ENCODE measurements around the gene RGS12.

Gene RGS12

DNA sequence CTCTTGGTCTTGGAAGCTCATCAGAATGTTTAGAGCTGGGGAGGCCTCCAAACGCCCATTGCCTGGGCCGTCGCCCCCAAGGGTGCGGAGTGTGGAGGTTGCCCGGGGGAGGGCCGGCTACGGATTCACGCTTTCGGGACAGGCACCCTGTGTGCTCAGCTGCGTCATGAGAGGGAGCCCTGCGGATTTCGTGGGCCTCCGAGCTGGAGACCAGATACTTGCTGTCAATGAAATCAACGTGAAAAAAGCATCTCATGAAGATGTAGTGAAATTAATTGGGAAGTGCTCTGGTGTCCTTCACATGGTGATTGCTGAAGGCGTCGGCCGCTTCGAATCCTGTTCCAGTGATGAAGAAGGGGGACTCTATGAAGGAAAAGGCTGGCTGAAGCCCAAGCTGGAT lies 23.3 kb downstream of the RGS12 start:
- Histone ChIP-seq H3K4me3 (ENCODE audit: low read depth, low read length) (no peak overlapping the region), H3K4me1 (no peaks in the 10 kb centered on the region), H3K9me3 (no peaks in the 10 kb centered on the region), H3K27me3 (no peaks in the 10 kb centered on the region), H3K36me3 (peaks cover 14% of the 10 kb centered on the region)
- TF ChIP-seq, protein P1, sequence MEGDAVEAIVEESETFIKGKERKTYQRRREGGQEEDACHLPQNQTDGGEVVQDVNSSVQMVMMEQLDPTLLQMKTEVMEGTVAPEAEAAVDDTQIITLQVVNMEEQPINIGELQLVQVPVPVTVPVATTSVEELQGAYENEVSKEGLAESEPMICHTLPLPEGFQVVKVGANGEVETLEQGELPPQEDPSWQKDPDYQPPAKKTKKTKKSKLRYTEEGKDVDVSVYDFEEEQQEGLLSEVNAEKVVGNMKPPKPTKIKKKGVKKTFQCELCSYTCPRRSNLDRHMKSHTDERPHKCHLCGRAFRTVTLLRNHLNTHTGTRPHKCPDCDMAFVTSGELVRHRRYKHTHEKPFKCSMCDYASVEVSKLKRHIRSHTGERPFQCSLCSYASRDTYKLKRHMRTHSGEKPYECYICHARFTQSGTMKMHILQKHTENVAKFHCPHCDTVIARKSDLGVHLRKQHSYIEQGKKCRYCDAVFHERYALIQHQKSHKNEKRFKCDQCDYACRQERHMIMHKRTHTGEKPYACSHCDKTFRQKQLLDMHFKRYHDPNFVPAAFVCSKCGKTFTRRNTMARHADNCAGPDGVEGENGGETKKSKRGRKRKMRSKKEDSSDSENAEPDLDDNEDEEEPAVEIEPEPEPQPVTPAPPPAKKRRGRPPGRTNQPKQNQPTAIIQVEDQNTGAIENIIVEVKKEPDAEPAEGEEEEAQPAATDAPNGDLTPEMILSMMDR (IDR thresholded peaks at IDR 0.05; ENCODE audit: low read depth, low read length): no peak
- peak; percentile 2 for DNase-seq

GRCh38 chr4:3317011-3317655 lies 24.3 kb downstream of the RGS12 start:
- Histone ChIP-seq H3K27me3 (no peaks in the 10 kb centered on the region), H3K4me3 (ENCODE audit: low read depth, low read length) (no peak overlapping the region), H3K9me3 (no peaks in the 10 kb centered on the region), H3K4me1 (no peaks in the 10 kb centered on the region), H3K36me3 (peaks cover 14% of the 10 kb centered on the region)
- DNase-seq: peak; percentile 5
- TF ChIP-seq, protein P1 (IDR thresholded peaks at IDR 0.05; ENCODE audit: low read depth, low read length): no peak

DNA sequence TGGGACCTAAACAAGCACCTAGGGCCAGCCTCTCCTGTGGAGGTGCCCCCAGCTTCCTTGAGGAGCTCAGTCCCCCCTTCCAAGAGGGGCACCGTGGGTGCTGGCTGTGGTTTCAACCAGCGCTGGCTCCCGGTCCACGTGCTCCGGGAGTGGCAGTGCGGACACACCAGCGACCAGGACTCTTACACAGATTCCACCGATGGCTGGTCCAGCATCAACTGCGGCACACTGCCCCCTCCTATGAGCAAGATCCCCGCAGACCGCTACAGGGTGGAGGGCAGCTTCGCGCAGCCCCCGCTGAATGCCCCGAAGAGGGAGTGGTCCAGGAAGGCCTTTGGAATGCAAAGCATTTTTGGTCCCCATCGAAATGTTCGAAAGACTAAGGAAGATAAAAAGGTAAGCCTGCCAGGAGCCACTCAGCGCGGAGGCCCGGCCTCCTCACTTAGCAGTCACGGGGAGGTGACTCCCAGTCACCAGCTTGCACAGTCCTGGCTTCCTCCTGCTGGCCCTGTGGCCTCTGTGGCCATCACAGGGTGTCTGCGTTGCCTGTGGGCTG lies 24.9 kb downstream of the RGS12 start:
- Histone ChIP-seq H3K9me3 (no peaks in the 10 kb centered on the region), H3K27me3 (no peaks in the 10 kb centered on the region), H3K36me3 (peaks cover 14% of the 10 kb centered on the region), H3K4me1 (no peaks in the 10 kb centered on the region), H3K4me3 (ENCODE audit: low read depth, low read length) (no peak overlapping the region)
- TF ChIP-seq, protein P1 (IDR thresholded peaks at IDR 0.05; ENCODE audit: low read depth, low read length): no peak
- peak; percentile 4 for DNase-seq

GRCh38 chr4:3318561-3319021 lies 25.8 kb downstream of the RGS12 start:
- Histone ChIP-seq H3K9me3 (no peaks in the 10 kb centered on the region), H3K27me3 (no peaks in the 10 kb centered on the region), H3K36me3 (peaks cover 14% of the 10 kb centered on the region), H3K4me1 (no peaks in the 10 kb centered on the region), H3K4me3 (ENCODE audit: low read depth, low read length) (no peak overlapping the region)
- TF ChIP-seq, protein P1 (IDR thresholded peaks at IDR 0.05; ENCODE audit: low read depth, low read length): peak; percentile 10
- peak; percentile 16 for DNase-seq

DNA sequence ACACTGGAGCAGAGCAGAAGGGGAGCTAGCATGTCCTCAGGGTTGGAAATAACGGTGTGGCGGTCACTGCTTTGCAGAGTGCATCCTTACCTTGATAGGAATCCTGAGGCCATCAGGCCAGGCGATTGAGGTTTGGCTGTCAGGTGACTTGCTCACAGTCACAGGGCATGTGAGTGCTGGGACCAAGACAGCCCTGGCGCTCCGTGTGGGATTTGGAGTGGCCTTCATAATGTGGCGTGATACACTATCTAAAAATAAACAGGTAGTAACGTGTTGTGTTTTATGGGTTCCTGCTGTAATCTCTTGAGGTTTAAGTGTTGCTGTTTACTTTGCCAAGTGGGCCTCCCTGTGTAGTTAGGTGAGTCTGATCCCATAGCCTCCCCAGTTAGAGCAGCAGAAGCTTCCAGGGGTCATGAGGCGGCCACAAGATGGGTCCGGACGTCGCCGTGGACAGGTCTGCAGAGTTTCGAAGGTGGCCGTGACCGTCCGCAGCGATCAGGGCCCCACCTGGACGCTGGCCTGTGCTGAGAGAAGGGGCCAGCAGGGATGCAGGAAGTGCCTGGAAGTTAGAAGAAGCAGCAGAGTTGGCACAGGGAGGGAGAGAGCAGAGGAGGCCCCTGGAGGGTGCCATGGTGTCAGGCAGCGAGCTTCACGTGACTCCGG lies 27.7 kb downstream of the RGS12 start:
- TF ChIP-seq, protein P1 (IDR thresholded peaks at IDR 0.05; ENCODE audit: low read depth, low read length): no peak
- peaks cover 14% of the 10 kb centered on the region for H3K36me3 ChIP-seq
- no peaks in the 10 kb centered on the region for H3K4me1 ChIP-seq
- peak; percentile 3 for DNase-seq
- no peaks in the 10 kb centered on the region for H3K27me3 ChIP-seq
- H3K9me3 ChIP-seq: no peaks in the 10 kb centered on the region
- no peak overlapping the region for H3K4me3 ChIP-seq (ENCODE audit: low read depth, low read length)

Measured in BE2C (cell line).